ENCODE measurements around the gene CNOT8. TPM values are rescaled to one million over a fixed set of nuclear protein-coding genes. Genes with fewer than 3 reads are reported as not detected.
"Not testable (repeated sequence)": the region's sequence is repeated elsewhere in the genome, so short reads cannot be mapped to it uniquely, and the experiment has no call there.

Gene CNOT8
- total RNA-seq, 1 experiment from 2014 or later, result 45.6 TPM

- peaks cover 6 to 28% of the 10 kb centered on the region in 2 experiments for H3K4me1 Mint-ChIP-seq
- no peak overlapping the region for H3K56ac ChIP-seq (ENCODE audit: insufficient read length, low read depth, low read length)
- no peak overlapping the region for H2BK5ac ChIP-seq (ENCODE audit: insufficient read length, low read length)
- no peak overlapping the region for H3K23ac ChIP-seq (ENCODE audit: insufficient read length, low read depth, low read length)
- DNase-seq, result no peak
- H3K9ac ChIP-seq (ENCODE audit: extremely low read depth, insufficient read length, low read length), result no peak overlapping the region
- WGBS (ENCODE audit: extremely low coverage, insufficient read length, low lambda C conversion rate), result no CpG with 5 or more reads among the region's 5 CpGs
- no peaks in the 10 kb centered on the region for H3K79me1 ChIP-seq (ENCODE audit: insufficient read depth, low read depth, low read length, poor library complexity, severe bottlenecking)
- no peaks in the 10 kb centered on the region for H3K9me3 ChIP-seq (ENCODE audit: control insufficient read depth, low read depth, low read length)
- no peak overlapping the region for H4K8ac ChIP-seq (replicated peaks; ENCODE audit: insufficient read length, low read depth, low read length)
- H4K91ac ChIP-seq (ENCODE audit: insufficient read length, low read depth, low read length), result no peak overlapping the region
- TF ChIP-seq CTCF (conservative IDR thresholded peaks at IDR 0.05), result no peak
- H3K36me3 Mint-ChIP-seq (ENCODE audit: insufficient read depth in 1 of 3, low read depth in 3 of 3), result peaks cover 31 to 73% (median 67%) of the 10 kb centered on the region in 3 experiments
- H3K14ac ChIP-seq (ENCODE audit: insufficient read depth, low read length), result no peak overlapping the region
- H3K4me1 ChIP-seq (ENCODE audit: insufficient read depth, low read length), result no peaks in the 10 kb centered on the region
- H2AFZ ChIP-seq (ENCODE audit: low read length), result no peak overlapping the region
- H3K27ac Mint-ChIP-seq, result peak overlapping the region; percentile 11 to 90 (median 71); a peak in 2 of 7 replicates
- H3K4ac ChIP-seq (ENCODE audit: low read depth, low read length), result no peak overlapping the region
- no peak overlapping the region for H2BK12ac ChIP-seq (ENCODE audit: insufficient read length, low read depth, low read length)
- no peak overlapping the region for H4K5ac ChIP-seq (ENCODE audit: insufficient read length, low read depth, low read length)
- no peak overlapping the region for H2BK120ac ChIP-seq (ENCODE audit: low read depth, low read length, poor library complexity, severe bottlenecking)
- no peak overlapping the region for H3T11ph ChIP-seq (ENCODE audit: low read length)
- no peaks in the 10 kb centered on the region for H3K79me2 ChIP-seq (ENCODE audit: insufficient read depth, low read length)
- H3K4me2 ChIP-seq (ENCODE audit: insufficient read depth, insufficient read length, low read length), result no peak overlapping the region
- H3K27me3 Mint-ChIP-seq (ENCODE audit: low read depth), result no peaks in the 10 kb centered on the region
- no peak overlapping the region for H3K4me3 Mint-ChIP-seq
- H2BK15ac ChIP-seq (ENCODE audit: low read depth, low read length), result no peak overlapping the region
- H3K18ac ChIP-seq (ENCODE audit: insufficient read length, low read depth, low read length), result no peak overlapping the region
- no peak overlapping the region for H3K27ac ChIP-seq (ENCODE audit: insufficient read length, low read depth, low read length)
- no peak overlapping the region for H2AK5ac ChIP-seq (ENCODE audit: insufficient read length, low read length)
- H2BK20ac ChIP-seq (ENCODE audit: low read depth, low read length, poor library complexity, severe bottlenecking), result no peak overlapping the region
- no peaks in the 10 kb centered on the region for H3K27me3 ChIP-seq (ENCODE audit: insufficient read depth, low read length)
- no peaks in the 10 kb centered on the region; a peak in 1 of 5 replicates for H3K9me3 Mint-ChIP-seq
- H3K23me2 ChIP-seq (ENCODE audit: insufficient read length, low read depth, low read length, poor library complexity, severe bottlenecking), result no peaks in the 10 kb centered on the region
- no peaks in the 10 kb centered on the region for H4K20me1 ChIP-seq (ENCODE audit: control insufficient read depth, insufficient read depth, insufficient read length)
Measured at GRCh38 chr5:154820383-154820782, 38.0 kb upstream of the CNOT8 start.

GRCh38 chr5:154822896-154823295, 35.5 kb upstream of the CNOT8 start:
- not testable (repeated sequence) for H3K79me2 ChIP-seq (ENCODE audit: insufficient read depth, low read length); H2BK120ac ChIP-seq (ENCODE audit: low read depth, low read length, poor library complexity, severe bottlenecking); H2AFZ ChIP-seq (ENCODE audit: low read length); H3K23ac ChIP-seq (ENCODE audit: insufficient read length, low read depth, low read length); H4K91ac ChIP-seq (ENCODE audit: insufficient read length, low read depth, low read length); H3K4me3 Mint-ChIP-seq; H3K9ac ChIP-seq (ENCODE audit: extremely low read depth, insufficient read length, low read length); H2BK15ac ChIP-seq (ENCODE audit: low read depth, low read length); H2BK5ac ChIP-seq (ENCODE audit: insufficient read length, low read length); H3K9me3 ChIP-seq (ENCODE audit: control insufficient read depth, low read depth, low read length); H2BK20ac ChIP-seq (ENCODE audit: low read depth, low read length, poor library complexity, severe bottlenecking); H3K56ac ChIP-seq (ENCODE audit: insufficient read length, low read depth, low read length); H3K18ac ChIP-seq (ENCODE audit: insufficient read length, low read depth, low read length); H3K79me1 ChIP-seq (ENCODE audit: insufficient read depth, low read depth, low read length, poor library complexity, severe bottlenecking); H3K14ac ChIP-seq (ENCODE audit: insufficient read depth, low read length); H3K27ac ChIP-seq (ENCODE audit: insufficient read length, low read depth, low read length); H3K4me1 ChIP-seq (ENCODE audit: insufficient read depth, low read length); DNase-seq; H2AK5ac ChIP-seq (ENCODE audit: insufficient read length, low read length); H3K4me2 ChIP-seq (ENCODE audit: insufficient read depth, insufficient read length, low read length); H3T11ph ChIP-seq (ENCODE audit: low read length); H3K9me3 Mint-ChIP-seq; H2BK12ac ChIP-seq (ENCODE audit: insufficient read length, low read depth, low read length); H4K5ac ChIP-seq (ENCODE audit: insufficient read length, low read depth, low read length); H3K4ac ChIP-seq (ENCODE audit: low read depth, low read length); H3K27me3 ChIP-seq (ENCODE audit: insufficient read depth, low read length); H4K20me1 ChIP-seq (ENCODE audit: control insufficient read depth, insufficient read depth, insufficient read length); H3K23me2 ChIP-seq (ENCODE audit: insufficient read length, low read depth, low read length, poor library complexity, severe bottlenecking); H3K27me3 Mint-ChIP-seq (ENCODE audit: low read depth); H4K8ac ChIP-seq (replicated peaks; ENCODE audit: insufficient read length, low read depth, low read length)
- Mint-ChIP-seq H3K36me3 (ENCODE audit: insufficient read depth in 1 of 3, low read depth in 3 of 3) (peaks cover 13 to 64% (median 47%) of the 10 kb centered on the region in 3 experiments; a peak in 6 of 7 replicates), H3K4me1 (peaks cover 6 to 18% of the 10 kb centered on the region in 2 experiments), H3K27ac (peak overlapping the region in 2 of 3 experiments; percentile 46 to 81; a peak in 3 of 7 replicates)
- no CpG with 5 or more reads among the region's 5 CpGs for whole genome bisulfite sequencing (ENCODE audit: extremely low coverage, insufficient read length, low lambda C conversion rate)
